Ishikawa (cell line): ENCODE data around the gene FOSL1.

Experiments used
- CEBPB ChIP-seq: IDR thresholded peaks from 2 replicates; pipeline ENCODE4 v1.6.1; 2012
- CREB1 ChIP-seq: IDR thresholded peaks from 2 replicates; pipeline ENCODE4 v1.6.1; 2012; ENCODE audit warnings: low read depth
- EP300 ChIP-seq: IDR thresholded peaks from 2 replicates; pipeline ENCODE4 v1.6.1; 2012; ENCODE audit warnings: borderline replicate concordance
- TAF1 ChIP-seq: IDR thresholded peaks from 2 replicates; pipeline ENCODE4 v1.6.1; 2012; ENCODE audit warnings: low read depth, mild to moderate bottlenecking
- YY1 ChIP-seq: IDR thresholded peaks from 2 replicates; pipeline ENCODE4 v1.6.1; 2012; ENCODE audit warnings: low read depth

DNA sequence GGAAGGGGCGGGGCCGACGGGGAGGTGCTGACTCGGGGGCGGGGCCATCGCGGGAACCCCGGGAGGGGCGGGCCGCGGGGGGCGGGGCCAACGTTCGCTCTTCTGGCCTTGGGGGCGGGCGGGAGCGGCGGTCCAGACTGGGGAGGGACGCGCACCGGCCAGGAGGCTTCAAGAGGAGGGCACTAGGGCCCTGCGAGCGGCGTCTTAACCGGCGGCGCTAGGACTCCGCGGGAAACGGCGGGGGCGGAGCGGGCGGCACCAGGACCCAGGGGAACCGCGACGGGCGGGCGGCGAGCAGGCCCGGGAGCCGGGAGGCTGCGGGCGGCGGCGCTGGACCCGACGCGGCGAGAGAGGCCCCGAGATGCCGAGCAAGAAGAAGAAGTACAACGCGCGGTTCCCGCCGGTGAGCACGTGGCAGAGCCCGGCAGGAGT is 19.0 kb upstream of the FOSL1 start, which contains the start of gene DRAP1:
- peak; percentile 15; the same call in 1 of the 2 replicates for TF ChIP-seq CEBPB
- TF ChIP-seq EP300 = peak; percentile 63
- no peak for TF ChIP-seq YY1
- peak; percentile 49; the same call in 1 of the 2 replicates for TF ChIP-seq CREB1
- TF ChIP-seq TAF1 = peak; percentile 56
